ENCODE data around the gene TMBIM4.

DNA sequence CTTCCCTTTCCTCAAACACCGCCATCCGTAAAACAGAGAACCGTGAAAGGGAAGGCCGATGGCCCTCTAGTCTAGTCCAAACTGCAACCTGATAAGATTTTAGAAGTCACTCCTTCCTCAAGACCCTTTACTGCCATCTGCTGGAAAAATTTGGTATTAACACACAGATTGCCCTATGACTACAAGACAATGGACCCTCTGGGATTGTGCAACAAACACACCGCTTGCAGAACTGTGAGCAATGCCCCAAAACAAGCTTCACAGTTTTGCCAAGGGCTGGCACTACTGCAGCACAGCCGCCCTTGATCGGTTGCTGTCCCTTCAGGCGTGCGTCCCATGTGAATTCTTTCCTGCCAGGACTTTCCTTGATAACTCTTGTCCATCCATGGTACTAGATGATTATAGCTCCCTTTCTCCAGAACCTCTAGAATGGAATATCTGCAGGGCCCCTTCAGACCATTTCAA, 62.3 kb downstream of the TMBIM4 start:
- TF ChIP-seq, protein P1, sequence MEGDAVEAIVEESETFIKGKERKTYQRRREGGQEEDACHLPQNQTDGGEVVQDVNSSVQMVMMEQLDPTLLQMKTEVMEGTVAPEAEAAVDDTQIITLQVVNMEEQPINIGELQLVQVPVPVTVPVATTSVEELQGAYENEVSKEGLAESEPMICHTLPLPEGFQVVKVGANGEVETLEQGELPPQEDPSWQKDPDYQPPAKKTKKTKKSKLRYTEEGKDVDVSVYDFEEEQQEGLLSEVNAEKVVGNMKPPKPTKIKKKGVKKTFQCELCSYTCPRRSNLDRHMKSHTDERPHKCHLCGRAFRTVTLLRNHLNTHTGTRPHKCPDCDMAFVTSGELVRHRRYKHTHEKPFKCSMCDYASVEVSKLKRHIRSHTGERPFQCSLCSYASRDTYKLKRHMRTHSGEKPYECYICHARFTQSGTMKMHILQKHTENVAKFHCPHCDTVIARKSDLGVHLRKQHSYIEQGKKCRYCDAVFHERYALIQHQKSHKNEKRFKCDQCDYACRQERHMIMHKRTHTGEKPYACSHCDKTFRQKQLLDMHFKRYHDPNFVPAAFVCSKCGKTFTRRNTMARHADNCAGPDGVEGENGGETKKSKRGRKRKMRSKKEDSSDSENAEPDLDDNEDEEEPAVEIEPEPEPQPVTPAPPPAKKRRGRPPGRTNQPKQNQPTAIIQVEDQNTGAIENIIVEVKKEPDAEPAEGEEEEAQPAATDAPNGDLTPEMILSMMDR (IDR thresholded peaks at IDR 0.05; ENCODE audit: extremely low read depth in 1 of 2, insufficient read depth in 1 of 2, low read depth in 1 of 2, low read length in 2 of 2): peak; percentile 56 to 70
- TF ChIP-seq POLR2A (IDR thresholded peaks at IDR 0.05; ENCODE audit: low read depth, low read length) (no peak), EZH2 (IDR thresholded peaks at IDR 0.05; ENCODE audit: borderline replicate concordance, low read depth, low read length, severe bottlenecking) (no peak), MYC (IDR thresholded peaks at IDR 0.05; ENCODE audit: low read depth, low read length) (no peak), JUN (IDR thresholded peaks at IDR 0.05; ENCODE audit: borderline replicate concordance, insufficient read depth, insufficient read length, low read depth) (no peak), POLR2AphosphoS5 (IDR thresholded peaks at IDR 0.05; ENCODE audit: insufficient read depth, low read depth, low read length) (no peak), FOS (IDR thresholded peaks at IDR 0.05; ENCODE audit: borderline replicate concordance, insufficient read depth, low read length) (no peak), GATA2 (IDR thresholded peaks at IDR 0.05; ENCODE audit: insufficient read depth, insufficient read length, low read depth, low read length) (no peak)
- TF ChIP-seq, protein P2, sequence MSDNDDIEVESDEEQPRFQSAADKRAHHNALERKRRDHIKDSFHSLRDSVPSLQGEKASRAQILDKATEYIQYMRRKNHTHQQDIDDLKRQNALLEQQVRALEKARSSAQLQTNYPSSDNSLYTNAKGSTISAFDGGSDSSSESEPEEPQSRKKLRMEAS (IDR thresholded peaks at IDR 0.05; ENCODE audit: insufficient read depth, insufficient read length): no peak
